Tibial nerve (tissue), 4 donors: ENCODE measurements around the gene TFEB. TPM values are rescaled to one million over a fixed set of nuclear protein-coding genes. Genes with fewer than 3 reads are reported as not detected.
A peak's percentile ranks its signal among the peaks of the same experiment; 100 is the strongest.
"Not testable (repeated sequence)": the region's sequence is repeated elsewhere in the genome, so short reads cannot be mapped to it uniquely, and the experiment has no call there.

ENCODE experiments used
- DNase-seq, 2 donors: peaks; one replicate each; pipeline ENCODE4 v3.0.0-alpha.2; 2019; ENCODE audit warnings: low spot score in 2 of 2
- H3K27ac ChIP-seq, 4 donors: fragments of 200-600 bp; sonication (generic) in 3 of 4; one replicate each; pipeline ENCODE4 v1.5.1; 2017 to 2019; ENCODE audit warnings: mild to moderate bottlenecking in 1 of 4
- H3K27me3 ChIP-seq, 2 donors: fragments of 200-600 bp; sonication (generic) in 1 of 2; one replicate each; pipeline versions ENCODE4 v1.5.1 to v1.6.0; 2017 to 2019
- H3K36me3 ChIP-seq, 3 donors: fragments of 200-600 bp; sonication (generic); one replicate each; pipeline ENCODE4 v1.5.1; 2018 to 2019
- H3K4me1 ChIP-seq, 4 donors: fragments of 200-600 bp; sonication (generic) in 3 of 4; one replicate each; pipeline ENCODE4 v1.5.1; 2017 to 2019
- H3K4me3 ChIP-seq, 4 donors: fragments of 200-600 bp; sonication (generic) in 3 of 4; one replicate each; pipeline ENCODE4 v1.5.1; 2017 to 2019; ENCODE audit warnings: mild to moderate bottlenecking in 1 of 4, moderate library complexity in 1 of 4
- H3K9me3 ChIP-seq, 4 donors: fragments of 200-600 bp; sonication (generic) in 3 of 4; one replicate each; pipeline ENCODE4 v1.5.1; 2017 to 2019
- EP300 ChIP-seq, 2 donors: sonication (generic); formaldehyde crosslinking; IDR thresholded peaks; one replicate each; pipeline ENCODE4 v1.6.1; 2017; ENCODE audit warnings: antibody characterized with exemption in 2 of 2, mild to moderate bottlenecking in 1 of 2
- POLR2A ChIP-seq, 2 donors: fragments of 450-650 bp; IDR thresholded peaks; one replicate each; pipeline ENCODE4 v1.6.1; 2017; ENCODE audit warnings: antibody characterized with exemption in 2 of 2, mild to moderate bottlenecking in 2 of 2, moderate library complexity in 2 of 2
- WGBS, 2 donors: methylation state at CpG; one replicate each; pipeline ENCODE4 v1.1.5; 2018; 5-methylcytosine and 5-hydroxymethylcytosine counted together
- total RNA-seq, 4 donors: library from RNA; depleted of rRNA; stranded (reverse); fragments of >200 nt; gene quantifications; one replicate each; pipeline ENCODE4 v1.1.0, GENCODE V29; 2016
- TF ChIP-seq, protein P1 (sequence below), 5 experiments: fragments of 200-600 bp in 3 of 5; fragments of 450-650 bp in 2 of 5; sonication (generic) in 3 of 5; IDR thresholded peaks; one replicate each; pipeline ENCODE4 v1.5.1; 2016 to 2019; ENCODE audit warnings: antibody characterized with exemption in 5 of 5, mild to moderate bottlenecking in 3 of 5, moderate library complexity in 2 of 5

Gene TFEB
- total RNA-seq, 4 donors from 2014 or later = 19.2 to 28.8 (median 20.6) TPM

DNA sequence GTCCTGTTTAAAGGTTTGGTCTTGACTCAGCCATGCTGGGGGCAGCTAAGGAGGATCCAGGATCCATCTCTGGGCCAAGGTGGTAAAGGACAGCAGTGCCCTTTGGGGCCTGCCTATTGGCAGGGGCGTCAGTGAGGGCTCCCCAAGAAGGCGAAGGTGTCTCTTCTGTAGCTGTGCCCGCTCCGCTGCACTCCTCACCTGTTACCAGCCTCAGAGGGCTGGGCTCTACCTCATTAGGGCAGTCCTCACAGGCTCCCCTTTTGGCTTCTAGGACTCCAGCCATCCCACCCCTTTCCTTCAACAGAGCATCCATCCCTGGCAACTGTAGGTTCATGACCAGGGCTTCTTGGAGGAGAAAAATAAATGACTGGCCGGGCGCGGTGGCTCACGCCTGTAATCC is 34.0 kb upstream of the TFEB start:
- DNase-seq = no peak
- H3K9me3 ChIP-seq = no peaks in the 10 kb centered on the region
- H3K27me3 ChIP-seq = no peaks in the 10 kb centered on the region
- peaks cover 0 to 9% (median 0%) of the 10 kb centered on the region in 4 donors for H3K4me1 ChIP-seq
- peaks cover 0 to 62% (median 9%) of the 10 kb centered on the region in 3 donors for H3K36me3 ChIP-seq
- H3K27ac ChIP-seq = no peak overlapping the region
- TF ChIP-seq EP300 (IDR thresholded peaks at IDR 0.05) = no peak
- TF ChIP-seq POLR2A (IDR thresholded peaks at IDR 0.05) = no peak
- TF ChIP-seq, protein P1, sequence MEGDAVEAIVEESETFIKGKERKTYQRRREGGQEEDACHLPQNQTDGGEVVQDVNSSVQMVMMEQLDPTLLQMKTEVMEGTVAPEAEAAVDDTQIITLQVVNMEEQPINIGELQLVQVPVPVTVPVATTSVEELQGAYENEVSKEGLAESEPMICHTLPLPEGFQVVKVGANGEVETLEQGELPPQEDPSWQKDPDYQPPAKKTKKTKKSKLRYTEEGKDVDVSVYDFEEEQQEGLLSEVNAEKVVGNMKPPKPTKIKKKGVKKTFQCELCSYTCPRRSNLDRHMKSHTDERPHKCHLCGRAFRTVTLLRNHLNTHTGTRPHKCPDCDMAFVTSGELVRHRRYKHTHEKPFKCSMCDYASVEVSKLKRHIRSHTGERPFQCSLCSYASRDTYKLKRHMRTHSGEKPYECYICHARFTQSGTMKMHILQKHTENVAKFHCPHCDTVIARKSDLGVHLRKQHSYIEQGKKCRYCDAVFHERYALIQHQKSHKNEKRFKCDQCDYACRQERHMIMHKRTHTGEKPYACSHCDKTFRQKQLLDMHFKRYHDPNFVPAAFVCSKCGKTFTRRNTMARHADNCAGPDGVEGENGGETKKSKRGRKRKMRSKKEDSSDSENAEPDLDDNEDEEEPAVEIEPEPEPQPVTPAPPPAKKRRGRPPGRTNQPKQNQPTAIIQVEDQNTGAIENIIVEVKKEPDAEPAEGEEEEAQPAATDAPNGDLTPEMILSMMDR (IDR thresholded peaks at IDR 0.05) = no peak
- H3K4me3 ChIP-seq = no peak overlapping the region
- 95 to 98% methylated on average over 8 of the region's 8 CpGs for WGBS, 2 donors

DNA sequence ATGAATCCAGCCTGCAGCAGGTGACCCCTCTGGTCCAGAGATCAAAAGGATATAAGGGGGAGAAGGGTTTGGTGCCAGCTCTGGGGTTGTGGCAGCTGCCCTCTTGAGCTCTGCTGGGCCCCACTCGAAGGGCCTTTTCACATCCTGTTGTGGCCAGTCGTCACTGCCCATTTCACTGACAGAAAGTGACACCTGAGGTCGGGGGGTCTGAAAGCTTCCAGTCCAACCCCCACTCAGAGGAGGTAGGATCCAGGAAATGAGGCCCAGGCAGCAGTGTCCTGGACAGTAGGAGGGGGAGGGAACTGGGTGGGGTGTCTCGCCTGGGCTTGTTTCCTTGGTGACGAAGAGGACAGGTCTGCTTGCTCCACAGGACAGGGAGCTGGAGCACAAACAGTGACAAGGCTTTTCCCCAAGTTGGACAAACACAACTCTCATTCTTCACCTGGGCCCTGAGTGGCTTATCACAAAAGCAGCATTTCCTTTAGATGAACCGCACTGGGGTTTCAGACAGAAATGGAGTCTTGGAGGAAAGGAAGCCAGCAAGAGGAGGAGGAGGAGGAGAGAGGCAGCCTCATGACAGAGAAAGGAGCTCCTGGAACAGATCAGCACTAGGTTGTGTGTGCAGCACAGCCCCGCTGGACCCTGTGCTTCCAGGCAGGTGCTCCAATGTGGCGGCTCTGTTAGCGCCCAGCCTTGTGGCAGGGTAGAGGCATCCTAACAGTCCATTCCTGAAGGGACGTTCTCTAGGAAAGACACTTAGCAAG is 33.3 kb upstream of the TFEB start:
- Histone ChIP-seq H3K4me1 (peaks cover 0 to 9% (median 0%) of the 10 kb centered on the region in 4 donors), H3K4me3 (no peak overlapping the region), H3K27ac (no peak overlapping the region), H3K36me3 (peaks cover 0 to 55% (median 9%) of the 10 kb centered on the region in 3 donors), H3K9me3 (no peaks in the 10 kb centered on the region), H3K27me3 (no peaks in the 10 kb centered on the region)
- DNase-seq = no peak
- 73% methylated on average over 9 to 10 of the region's 10 CpGs for WGBS, 2 donors
- TF ChIP-seq POLR2A (IDR thresholded peaks at IDR 0.05) (no peak), EP300 (IDR thresholded peaks at IDR 0.05) (no peak)
- TF ChIP-seq, protein P1 (IDR thresholded peaks at IDR 0.05) = no peak

DNA sequence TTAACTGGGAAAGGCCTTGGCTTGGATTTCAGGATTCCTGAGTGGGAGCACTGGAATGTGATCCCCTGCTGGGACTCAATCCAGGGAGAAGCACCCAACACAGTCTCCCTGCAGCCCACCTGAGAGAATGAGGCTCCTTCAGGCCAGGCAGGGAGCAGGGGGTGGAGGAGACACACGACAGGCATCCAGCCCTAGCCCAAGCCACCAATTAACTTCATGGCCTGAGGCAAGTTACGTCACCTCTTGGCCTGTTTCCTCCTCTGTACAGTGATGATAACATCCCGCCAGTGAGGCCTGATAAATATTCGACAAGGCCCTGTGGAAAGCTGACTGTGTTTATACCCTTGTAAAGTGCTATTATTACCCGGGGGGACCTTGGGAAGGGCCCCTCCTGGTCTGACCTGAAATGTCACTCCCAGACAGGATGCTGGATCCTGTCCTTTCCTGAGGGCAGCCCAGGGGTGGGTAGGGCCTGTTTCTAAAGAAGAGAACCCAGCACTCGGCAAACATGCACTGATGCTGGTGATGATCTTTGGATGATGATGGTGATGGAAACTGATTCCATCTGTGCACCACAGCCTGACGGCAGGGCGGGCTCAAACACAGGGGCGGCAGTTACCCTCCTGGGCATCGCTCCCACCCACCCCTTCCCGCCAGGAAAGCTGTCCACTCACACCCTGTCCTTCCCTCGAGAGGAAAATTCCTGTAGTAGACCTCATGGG is 31.9 kb upstream of the TFEB start:
- no peaks in the 10 kb centered on the region for H3K9me3 ChIP-seq
- TF ChIP-seq POLR2A (IDR thresholded peaks at IDR 0.05) (no peak), EP300 (IDR thresholded peaks at IDR 0.05) (no peak)
- TF ChIP-seq, protein P1 (IDR thresholded peaks at IDR 0.05) = no peak
- no peaks in the 10 kb centered on the region for H3K27me3 ChIP-seq
- peaks cover 0 to 9% (median 0%) of the 10 kb centered on the region in 4 donors for H3K4me1 ChIP-seq
- H3K4me3 ChIP-seq = no peak overlapping the region
- peaks cover 0 to 41% (median 6%) of the 10 kb centered on the region in 3 donors for H3K36me3 ChIP-seq
- DNase-seq = peak in 1 of 2 donors; percentile 34
- WGBS, 2 donors = 42 to 44% methylated on average over 11 to 12 of the region's 12 CpGs
- peak overlapping the region in 2 of 4 donors; percentile 3 to 64 for H3K27ac ChIP-seq

DNA sequence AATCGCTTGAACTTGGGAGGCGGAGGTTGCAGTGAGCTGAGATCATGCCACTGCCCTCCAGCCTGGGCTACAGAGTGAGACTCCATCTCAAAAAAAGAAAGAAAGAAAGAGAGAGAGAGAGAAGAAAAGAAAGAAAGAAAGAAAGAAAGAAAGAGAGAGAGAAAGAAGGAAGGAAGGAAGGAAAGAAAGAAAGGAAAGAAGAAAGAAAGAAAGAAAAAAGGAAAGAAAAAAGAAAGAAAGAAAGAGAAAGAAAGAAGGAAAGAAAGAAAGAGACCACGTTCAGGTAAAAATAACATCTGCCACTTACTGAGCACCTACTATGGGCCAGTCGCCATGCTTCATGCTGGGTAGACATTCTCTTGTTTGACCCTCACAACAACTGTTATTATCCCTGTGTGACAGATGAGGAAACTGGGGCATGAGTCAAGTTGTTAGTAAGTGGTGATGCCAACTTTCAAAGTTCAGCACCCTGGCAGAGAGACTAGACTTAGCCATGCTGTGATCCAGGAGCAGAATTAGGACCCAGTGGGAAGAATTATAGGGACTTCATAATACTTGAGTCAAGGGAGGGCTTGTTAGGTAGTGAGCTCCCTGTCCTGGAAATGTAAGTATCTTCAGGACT is 30.7 kb upstream of the TFEB start:
- H3K4me1 ChIP-seq, H3K4me3 ChIP-seq, DNase-seq, H3K27me3 ChIP-seq, H3K27ac ChIP-seq, H3K9me3 ChIP-seq: not testable (repeated sequence)
- WGBS, 2 donors = 92% methylated on average over 4 of the region's 4 CpGs
- peaks cover 0 to 29% (median 0%) of the 10 kb centered on the region in 3 donors for H3K36me3 ChIP-seq

DNA sequence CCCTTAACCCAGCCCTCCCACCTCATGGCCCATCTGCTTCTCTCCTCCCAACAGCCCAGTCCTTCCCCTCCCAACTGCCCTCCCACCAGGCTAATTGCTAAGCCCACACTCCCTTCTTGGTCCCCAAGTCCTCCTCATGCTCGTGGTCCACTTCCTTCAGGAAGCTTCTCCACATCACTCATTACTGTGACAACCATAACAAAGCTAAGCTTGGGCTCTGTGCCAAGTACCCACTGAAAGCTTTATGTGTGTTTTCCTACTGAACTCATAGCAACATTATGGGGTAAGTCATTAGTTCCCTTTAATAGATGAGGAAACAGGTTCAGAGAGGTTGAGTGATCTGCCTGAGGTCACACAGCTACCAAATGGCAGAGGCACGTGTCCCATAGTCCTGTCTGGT is 28.1 kb upstream of the TFEB start:
- no peaks in the 10 kb centered on the region for H3K9me3 ChIP-seq
- peaks cover 0 to 9% (median 0%) of the 10 kb centered on the region in 4 donors for H3K4me1 ChIP-seq
- TF ChIP-seq EP300 (IDR thresholded peaks at IDR 0.05) = no peak
- TF ChIP-seq, protein P1 (IDR thresholded peaks at IDR 0.05) = no peak
- no peak for TF ChIP-seq POLR2A (IDR thresholded peaks at IDR 0.05)
- H3K36me3 ChIP-seq = peaks cover 0 to 3% (median 0%) of the 10 kb centered on the region in 3 donors
- H3K27me3 ChIP-seq = no peaks in the 10 kb centered on the region
- 8 to 18% methylated on average over 2 of the region's 2 CpGs for WGBS, 2 donors
- no peak overlapping the region for H3K27ac ChIP-seq
- no peak overlapping the region for H3K4me3 ChIP-seq
- DNase-seq = no peak
